Neural crest cell (in vitro differentiated cells): ENCODE data around the gene CFAP126. TPM values are rescaled to one million over a fixed set of nuclear protein-coding genes. Genes with fewer than 3 reads are reported as not detected.

Source experiments
- DNase-seq: peaks from one replicate; pipeline ENCODE4 v3.0.0; 2021; ENCODE audit warnings: low read depth, mixed read lengths, low spot score
- H3K27ac Mint-ChIP-seq: one replicate; pipeline ENCODE4 v1.8.0; 2021; ENCODE audit warnings: mild to moderate bottlenecking, mixed read lengths; ENCODE audit not compliant: unreplicated experiment
- H3K27me3 Mint-ChIP-seq: 2 replicates; pipeline ENCODE4 v1.8.0; 2021; ENCODE audit warnings: low read depth, mild to moderate bottlenecking, mixed read lengths
- H3K36me3 Mint-ChIP-seq: 2 replicates; pipeline ENCODE4 v1.8.0; 2021; ENCODE audit warnings: low read depth, mild to moderate bottlenecking, mixed read lengths
- H3K4me1 Mint-ChIP-seq: 2 replicates; pipeline ENCODE4 v1.8.0; 2021; ENCODE audit warnings: mixed read lengths
- H3K4me3 Mint-ChIP-seq: one replicate; pipeline ENCODE4 v1.8.0; 2021; ENCODE audit warnings: mild to moderate bottlenecking, mixed read lengths
- H3K9me3 Mint-ChIP-seq: 2 replicates; pipeline ENCODE4 v1.8.0; 2021; ENCODE audit warnings: mixed read lengths
- CTCF ChIP-seq: fragments of 200-600 bp; sonication (generic); conservative IDR thresholded peaks from 2 replicates; pipeline ENCODE4 v1.5.0; 2021; ENCODE audit warnings: antibody characterized with exemption, mild to moderate bottlenecking
- total RNA-seq: library from RNA; stranded (reverse); gene quantifications from 2 replicates; pipeline ENCODE4 v1.2.1, GENCODE V29; 2021

CFAP126 gene
- total RNA-seq, 1 donor from 2014 or later: not detected

- no peaks in the 10 kb centered on the region for H3K4me1 Mint-ChIP-seq
- no peaks in the 10 kb centered on the region for H3K36me3 Mint-ChIP-seq
- TF ChIP-seq CTCF: no peak
Measured at GRCh38 chr1:161373442-161373841, 5.8 kb upstream of the CFAP126 start.

GRCh38 chr1:161365207-161365606 lies 2.5 kb downstream of the CFAP126 start:
- no peaks in the 10 kb centered on the region for H3K27me3 Mint-ChIP-seq
- no peak overlapping the region for H3K4me3 Mint-ChIP-seq
- H3K36me3 Mint-ChIP-seq: peaks cover 12% of the 10 kb centered on the region
- H3K9me3 Mint-ChIP-seq: no peaks in the 10 kb centered on the region
- peaks cover 19% of the 10 kb centered on the region for H3K4me1 Mint-ChIP-seq
- TF ChIP-seq CTCF: no peak
- DNase-seq: no peak
- H3K27ac Mint-ChIP-seq: no peak overlapping the region

More at GRCh38 chr1:161373442-161373841, 5.8 kb upstream of the CFAP126 start:
- DNase-seq: no peak
- Mint-ChIP-seq H3K4me3 (no peak overlapping the region), H3K27ac (no peak overlapping the region), H3K9me3 (no peaks in the 10 kb centered on the region), H3K27me3 (no peaks in the 10 kb centered on the region)

- DNase-seq: no peak
- no peaks in the 10 kb centered on the region for H3K27me3 Mint-ChIP-seq
- no peak for TF ChIP-seq CTCF
- no peaks in the 10 kb centered on the region for H3K9me3 Mint-ChIP-seq
- no peak overlapping the region for H3K27ac Mint-ChIP-seq
- peaks cover 17% of the 10 kb centered on the region for H3K36me3 Mint-ChIP-seq
- H3K4me3 Mint-ChIP-seq: no peak overlapping the region
- peaks cover 25% of the 10 kb centered on the region for H3K4me1 Mint-ChIP-seq
Measured at GRCh38 chr1:161364332-161364731, 3.3 kb downstream of the CFAP126 start.

- DNase-seq: no peak
- Mint-ChIP-seq H3K4me1 (peaks cover 23% of the 10 kb centered on the region), H3K36me3 (peaks cover 12% of the 10 kb centered on the region), H3K27me3 (no peaks in the 10 kb centered on the region), H3K4me3 (no peak overlapping the region), H3K9me3 (no peaks in the 10 kb centered on the region), H3K27ac (no peak overlapping the region)
- no peak for TF ChIP-seq CTCF
Measured at GRCh38 chr1:161359291-161359690, 8.4 kb downstream of the CFAP126 start.

GRCh38 chr1:161357073-161357472 lies 10.6 kb downstream of the CFAP126 start:
- Mint-ChIP-seq H3K4me3 (no peak overlapping the region), H3K4me1 (peaks cover 13% of the 10 kb centered on the region), H3K27me3 (no peaks in the 10 kb centered on the region), H3K36me3 (peaks cover 6% of the 10 kb centered on the region), H3K27ac (no peak overlapping the region), H3K9me3 (no peaks in the 10 kb centered on the region)
- TF ChIP-seq CTCF: no peak
- no peak for DNase-seq

- DNase-seq: no peak
- Mint-ChIP-seq H3K27ac (no peak overlapping the region), H3K36me3 (peaks cover 2% of the 10 kb centered on the region), H3K27me3 (no peaks in the 10 kb centered on the region), H3K4me1 (no peaks in the 10 kb centered on the region), H3K4me3 (no peak overlapping the region), H3K9me3 (no peaks in the 10 kb centered on the region)
- TF ChIP-seq CTCF: no peak
Measured at GRCh38 chr1:161351482-161351881, 16.2 kb downstream of the CFAP126 start.
